ENCODE results near the gene TLR2.

Gene TLR2

GRCh38 chr4:153731239-153731638 is 47.2 kb downstream of the TLR2 start:
- DNase-seq (ENCODE audit: low read depth): peak; percentile 61

GRCh38 chr4:153733751-153734448 is 49.8 kb downstream of the TLR2 start:
- no peak for DNase-seq (ENCODE audit: low read depth)

- DNase-seq (ENCODE audit: low read depth): no peak
Measured at GRCh38 chr4:153735906-153736461, 51.9 kb downstream of the TLR2 start.

- no peak for DNase-seq (ENCODE audit: low read depth)
Measured at GRCh38 chr4:153741541-153741940, 57.5 kb downstream of the TLR2 start.

GRCh38 chr4:153745651-153746050 is 61.6 kb downstream of the TLR2 start:
- no peak for DNase-seq (ENCODE audit: low read depth)

- DNase-seq (ENCODE audit: low read depth): no peak
Measured at GRCh38 chr4:153747406-153747955, 63.4 kb downstream of the TLR2 start.

- DNase-seq (ENCODE audit: low read depth): peak; percentile 67
Measured at GRCh38 chr4:153748378-153748777, 64.3 kb downstream of the TLR2 start.

GRCh38 chr4:153750197-153750817 is 66.2 kb downstream of the TLR2 start:
- DNase-seq (ENCODE audit: low read depth): peak; percentile 72

- no peak for DNase-seq (ENCODE audit: low read depth)
Measured at GRCh38 chr4:153755186-153755585, 71.1 kb downstream of the TLR2 start.

All from EH (cell line).